Occipital lobe (tissue), 2 donors: ENCODE measurements around the gene PTPN14. TPM values are rescaled to one million over a fixed set of nuclear protein-coding genes. Genes with fewer than 3 reads are reported as not detected.
"Not testable (repeated sequence)": the region's sequence is repeated elsewhere in the genome, so short reads cannot be mapped to it uniquely, and the experiment has no call there.

Experiments used
- DNase-seq: peaks from one replicate; lab custom pipeline; 2025; lab: John Stamatoyannopoulos, UW
- total RNA-seq: library from RNA; depleted of rRNA; stranded (reverse); fragments of >200 nt; gene quantifications from one replicate; pipeline ENCODE4 v1.2.3, GENCODE V29; 2014

Gene PTPN14
- total RNA-seq, 1 donor from 2014 or later = 2.7 TPM

- DNase-seq = no peak
Measured at GRCh38 chr1:214542275-214543199, 8.9 kb downstream of the PTPN14 start.

- DNase-seq = no peak
Measured at GRCh38 chr1:214541693-214542092, 9.7 kb downstream of the PTPN14 start.

GRCh38 chr1:214541206-214541605 is 10.2 kb downstream of the PTPN14 start:
- no peak for DNase-seq

- no peak for DNase-seq
Measured at GRCh38 chr1:214540324-214540723, 11.1 kb downstream of the PTPN14 start.

GRCh38 chr1:214538496-214538895 is 12.9 kb downstream of the PTPN14 start:
- DNase-seq = no peak

- no peak for DNase-seq
Measured at GRCh38 chr1:214537872-214538473, 13.4 kb downstream of the PTPN14 start.

GRCh38 chr1:214537219-214537618 is 14.2 kb downstream of the PTPN14 start:
- no peak for DNase-seq

- no peak for DNase-seq
Measured at GRCh38 chr1:214532070-214532469, 19.3 kb downstream of the PTPN14 start.

GRCh38 chr1:214525535-214526019 is 25.8 kb downstream of the PTPN14 start:
- no peak for DNase-seq

- no peak for DNase-seq
Measured at GRCh38 chr1:214524824-214525223, 26.6 kb downstream of the PTPN14 start.

GRCh38 chr1:214523124-214523824 is 28.1 kb downstream of the PTPN14 start:
- no peak for DNase-seq

- not testable (repeated sequence) for DNase-seq
Measured at GRCh38 chr1:214521458-214521857, 29.9 kb downstream of the PTPN14 start.

- DNase-seq = no peak
Measured at GRCh38 chr1:214520544-214521165, 30.7 kb downstream of the PTPN14 start.

- DNase-seq = no peak
Measured at GRCh38 chr1:214518361-214518760, 33.0 kb downstream of the PTPN14 start.

GRCh38 chr1:214516434-214517326 is 34.7 kb downstream of the PTPN14 start:
- no peak for DNase-seq

GRCh38 chr1:214515544-214516433 is 35.6 kb downstream of the PTPN14 start:
- no peak for DNase-seq

GRCh38 chr1:214514819-214515383 is 36.5 kb downstream of the PTPN14 start:
- no peak for DNase-seq

- no peak for DNase-seq
Measured at GRCh38 chr1:214514032-214514818, 37.2 kb downstream of the PTPN14 start.
